Pancreas (tissue), 10 donors: ENCODE results near the gene SMYD3. TPM values are rescaled to one million over a fixed set of nuclear protein-coding genes. Genes with fewer than 3 reads are reported as not detected.

ENCODE experiments used
- ATAC-seq, 4 donors: fragments of 200-7000 bp; cut with Tn5 transposase; one replicate each; pipeline versions ENCODE4 v1.8.0 to v1.9.1; 2020; ENCODE audit warnings: mild to moderate bottlenecking in 4 of 4, moderate library complexity in 4 of 4
- DNase-seq, 6 donors: peaks; one replicate each; pipeline ENCODE4 v3.0.0-alpha.2; 2020
- FAIRE-seq: peaks from 2 replicates; lab custom pipeline; 2012; peaks lifted over from hg19 to GRCh38; lab: Jason Lieb, UNC
- H3K27ac ChIP-seq, 4 donors: fragments of 200-600 bp; sonication (generic); 1 replicate in 3 of 4; 2 replicates in 1 of 4; pipeline versions ENCODE4 v1.5.0 to v1.8.0; 2020
- H3K27me3 ChIP-seq, 4 donors: fragments of 200-600 bp; one replicate each; pipeline ENCODE4 v1.8.0; 2021
- H3K36me3 ChIP-seq, 3 donors: fragments of 200-600 bp; sonication (generic) in 1 of 3; one replicate each; pipeline versions ENCODE4 v1.5.0 to v1.8.0; 2020 to 2021
- H3K4me1 ChIP-seq, 3 donors: fragments of 200-600 bp; one replicate each; pipeline ENCODE4 v1.8.0; 2021
- H3K4me3 ChIP-seq, 4 donors: fragments of 200-600 bp; sonication (generic) in 2 of 4; one replicate each; pipeline versions ENCODE4 v1.5.0 to v1.8.0; 2020 to 2021
- H3K9me3 ChIP-seq, 4 donors: fragments of 200-600 bp; one replicate each; pipeline ENCODE4 v1.8.0; 2021
- WGBS, 2 donors: extraction: QIAGEN DNeasy Blood & Tissue Kit; methylation state at CpG; one replicate each; pipeline ENCODE4 v1.1.7; 2013; 5-methylcytosine and 5-hydroxymethylcytosine counted together
- intact Hi-C, 3 donors: fragments of 100-400 bp; cut with DNase I; formaldehyde crosslinking; loops; one replicate each; pipeline versions ENCODE4 v1.11.1 to v1.14.2; 2022
- polyA plus RNA-seq, 2 donors: library from polyadenylated mRNA; stranded (reverse); fragments of 200-250 nt; gene quantifications; one replicate each; pipeline ENCODE4 v1.2.3, GENCODE V29; 2013
- total RNA-seq, 6 donors: library from RNA; stranded (reverse); fragmentation: NEBNext Ultra II Directional in 4 of 6; extraction: Animal tissue kit (Norgen Biotek cat#: 25700) in 4 of 6; gene quantifications; one replicate each; pipeline versions ENCODE4 v1.2.1 to v1.2.4, GENCODE V29; 2021 to 2023
- TF ChIP-seq, protein P1 (sequence below), 4 donors: fragments of 200-600 bp; sonication (generic) in 3 of 4; IDR thresholded peaks; one replicate each; pipeline versions ENCODE4 v1.5.0 to v1.8.0; 2021; ENCODE audit warnings: antibody characterized with exemption in 4 of 4
- donor health status: healthy with polysubstance abuse.
- donor health status: DM: no; HTN: no; CAD: no; lungs with moderate emphysema.
- donor health status: DM: no; HTN: no; CAD: no.
- donor health status: control.
- donor health status: control.
- donor health status: Bipolar disorder and iron deficiency.
- donor health status: DM: yes; HTN: yes; CAD: no.
- donor health status: DM: no; HTN: no; CAD: no.
- donor health status: DM: no; HTN: no; CAD: no.
- donor health status: DM: yes; HTN: yes; CAD: no.

The SMYD3 gene
- total and polyA plus RNA-seq, 8 donors: 4.6 to 10.5 (median 6.7) TPM

GRCh38 chr1:246195296-246195695, 311.8 kb downstream of the SMYD3 start:
- DNase-seq (no peak), FAIRE-seq (no peak), ATAC-seq (no peak)
- Histone ChIP-seq H3K36me3 (no peaks in the 10 kb centered on the region), H3K27me3 (no peaks in the 10 kb centered on the region), H3K4me3 (no peak overlapping the region), H3K27ac (no peak overlapping the region), H3K4me1 (no peaks in the 10 kb centered on the region), H3K9me3 (no peaks in the 10 kb centered on the region)
- WGBS, 2 donors: 96% methylated on average over 7 of the region's 7 CpGs
- TF ChIP-seq, protein P1, sequence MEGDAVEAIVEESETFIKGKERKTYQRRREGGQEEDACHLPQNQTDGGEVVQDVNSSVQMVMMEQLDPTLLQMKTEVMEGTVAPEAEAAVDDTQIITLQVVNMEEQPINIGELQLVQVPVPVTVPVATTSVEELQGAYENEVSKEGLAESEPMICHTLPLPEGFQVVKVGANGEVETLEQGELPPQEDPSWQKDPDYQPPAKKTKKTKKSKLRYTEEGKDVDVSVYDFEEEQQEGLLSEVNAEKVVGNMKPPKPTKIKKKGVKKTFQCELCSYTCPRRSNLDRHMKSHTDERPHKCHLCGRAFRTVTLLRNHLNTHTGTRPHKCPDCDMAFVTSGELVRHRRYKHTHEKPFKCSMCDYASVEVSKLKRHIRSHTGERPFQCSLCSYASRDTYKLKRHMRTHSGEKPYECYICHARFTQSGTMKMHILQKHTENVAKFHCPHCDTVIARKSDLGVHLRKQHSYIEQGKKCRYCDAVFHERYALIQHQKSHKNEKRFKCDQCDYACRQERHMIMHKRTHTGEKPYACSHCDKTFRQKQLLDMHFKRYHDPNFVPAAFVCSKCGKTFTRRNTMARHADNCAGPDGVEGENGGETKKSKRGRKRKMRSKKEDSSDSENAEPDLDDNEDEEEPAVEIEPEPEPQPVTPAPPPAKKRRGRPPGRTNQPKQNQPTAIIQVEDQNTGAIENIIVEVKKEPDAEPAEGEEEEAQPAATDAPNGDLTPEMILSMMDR (IDR thresholded peaks at IDR 0.05): no peak
- intact Hi-C loops: no loop called here

- no peak for ATAC-seq
- no peak for FAIRE-seq
- intact Hi-C loops: no loop called here
- no peak for DNase-seq
- H3K36me3 ChIP-seq: no peaks in the 10 kb centered on the region
- no peaks in the 10 kb centered on the region for H3K4me1 ChIP-seq
- WGBS, 2 donors: 93 to 94% methylated on average over 12 of the region's 12 CpGs
- no peak overlapping the region for H3K4me3 ChIP-seq
- no peaks in the 10 kb centered on the region for H3K9me3 ChIP-seq
- H3K27ac ChIP-seq: no peak overlapping the region
- H3K27me3 ChIP-seq: no peaks in the 10 kb centered on the region
- TF ChIP-seq, protein P1 (IDR thresholded peaks at IDR 0.05): no peak
These were observed 313.5 kb downstream of the SMYD3 start for GRCh38 chr1:246193537-246193936.

DNA sequence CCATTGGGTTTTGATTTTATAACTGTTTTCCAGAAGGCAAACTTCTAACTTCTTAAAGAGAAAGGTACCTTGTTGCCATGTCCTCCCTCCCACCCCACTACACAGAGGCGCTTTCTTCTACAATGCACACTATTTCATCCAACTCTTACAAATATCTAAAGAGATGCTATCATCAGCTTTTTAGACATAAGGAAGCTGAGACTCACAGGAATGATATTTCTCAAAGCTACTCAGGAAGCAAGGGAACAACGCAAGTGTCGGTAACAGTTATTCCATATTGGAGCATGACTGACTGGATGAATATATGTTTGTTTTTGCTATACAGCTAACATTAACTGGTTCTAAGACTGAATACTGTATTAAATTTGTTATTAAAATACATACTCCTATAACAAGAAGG, 318.0 kb downstream of the SMYD3 start:
- H3K4me3 ChIP-seq: no peak overlapping the region
- no peaks in the 10 kb centered on the region for H3K9me3 ChIP-seq
- no peaks in the 10 kb centered on the region for H3K27me3 ChIP-seq
- H3K27ac ChIP-seq: no peak overlapping the region
- FAIRE-seq (no peak), DNase-seq (no peak), ATAC-seq (no peak)
- intact Hi-C loops: no loop called here
- TF ChIP-seq, protein P1 (IDR thresholded peaks at IDR 0.05): no peak
- WGBS, 2 donors: 98 to 99% methylated on average over 3 of the region's 3 CpGs
- no peaks in the 10 kb centered on the region for H3K36me3 ChIP-seq
- H3K4me1 ChIP-seq: no peaks in the 10 kb centered on the region

DNA sequence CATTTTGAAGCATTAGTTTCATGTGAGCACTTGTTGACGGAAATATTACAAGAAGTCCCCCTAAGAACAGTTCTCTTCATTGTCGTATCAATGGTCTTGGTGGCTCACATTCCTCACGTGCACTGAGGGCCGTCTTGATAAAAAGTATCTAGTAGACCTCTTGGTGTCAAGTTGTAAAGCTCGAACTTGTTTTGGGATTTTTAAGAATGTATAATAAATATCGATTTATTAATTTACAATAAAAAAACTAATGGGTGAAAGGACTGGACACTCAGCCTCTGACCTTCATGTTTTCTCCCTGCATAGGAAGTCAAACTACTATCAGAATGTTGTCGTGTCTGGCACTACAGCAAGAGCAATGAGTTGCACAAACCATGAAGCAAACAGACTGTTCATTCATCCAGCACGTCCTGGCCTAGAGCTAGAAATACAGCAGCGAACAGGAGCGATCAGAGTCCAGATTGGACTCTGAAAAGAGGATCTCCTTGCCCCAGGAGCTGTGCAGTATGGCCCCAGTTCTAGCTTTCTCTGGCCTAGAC, 319.2 kb downstream of the SMYD3 start:
- no peaks in the 10 kb centered on the region for H3K27me3 ChIP-seq
- intact Hi-C loops: no loop called here
- H3K9me3 ChIP-seq: no peaks in the 10 kb centered on the region
- 85 to 89% methylated on average over 10 of the region's 10 CpGs for WGBS, 2 donors
- H3K27ac ChIP-seq: no peak overlapping the region
- FAIRE-seq (no peak), ATAC-seq (no peak), DNase-seq (no peak)
- H3K36me3 ChIP-seq: no peaks in the 10 kb centered on the region
- TF ChIP-seq, protein P1 (IDR thresholded peaks at IDR 0.05): no peak
- no peak overlapping the region for H3K4me3 ChIP-seq
- no peaks in the 10 kb centered on the region for H3K4me1 ChIP-seq

DNA sequence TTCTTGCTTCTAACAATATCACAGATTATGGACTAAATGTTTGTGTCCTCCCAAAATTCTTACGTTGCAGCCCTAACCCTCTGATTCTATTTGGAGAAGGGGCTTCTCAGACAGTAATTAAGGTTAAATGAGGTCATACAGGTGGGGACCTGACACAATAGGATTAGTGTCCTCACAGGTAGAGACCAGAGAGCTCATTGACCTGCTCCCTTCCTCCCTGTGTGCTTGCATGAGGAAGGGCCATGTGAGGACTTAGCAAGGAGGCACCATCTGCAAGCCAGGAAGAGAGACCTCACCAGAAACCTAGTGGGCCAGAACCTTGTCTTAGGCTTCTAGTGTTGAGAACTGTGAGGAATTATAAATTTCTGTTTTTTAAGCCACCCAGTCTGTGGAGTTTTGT, 322.6 kb downstream of the SMYD3 start:
- TF ChIP-seq, protein P1 (IDR thresholded peaks at IDR 0.05): no peak
- H3K4me1 ChIP-seq: no peaks in the 10 kb centered on the region
- FAIRE-seq (no peak), DNase-seq (no peak), ATAC-seq (no peak)
- H3K27ac ChIP-seq: no peak overlapping the region
- H3K4me3 ChIP-seq: no peak overlapping the region
- WGBS, 2 donors: 94 to 97% methylated on average over 1 of the region's 1 CpG
- intact Hi-C loops: no loop called here
- H3K36me3 ChIP-seq: no peaks in the 10 kb centered on the region
- H3K27me3 ChIP-seq: no peaks in the 10 kb centered on the region
- no peaks in the 10 kb centered on the region for H3K9me3 ChIP-seq
